Transverse colon (tissue), 4 donors: ENCODE results near the gene DCLK2. TPM values are rescaled to one million over a fixed set of nuclear protein-coding genes. Genes with fewer than 3 reads are reported as not detected.

Source experiments
- DNase-seq: peaks from one replicate; pipeline ENCODE4 v3.0.0-alpha.2; 2019
- H3K27ac ChIP-seq, 4 donors: fragments of 200-600 bp; sonication (generic); 2 replicates each; pipeline ENCODE4 v1.5.1; 2016 to 2018; ENCODE audit warnings: inconsistent platforms in 4 of 4
- H3K27me3 ChIP-seq: fragments of 200-600 bp; sonication (generic); 2 replicates; pipeline ENCODE4 v1.5.1; 2017; ENCODE audit warnings: inconsistent platforms
- H3K36me3 ChIP-seq, 4 donors: fragments of 200-600 bp; sonication (generic); 2 replicates each; pipeline ENCODE4 v1.5.1; 2017 to 2019; ENCODE audit warnings: inconsistent platforms in 4 of 4
- H3K4me1 ChIP-seq, 4 donors: fragments of 200-600 bp; sonication (generic); 2 replicates each; pipeline ENCODE4 v1.5.1; 2017 to 2020; ENCODE audit warnings: inconsistent platforms in 4 of 4
- H3K4me3 ChIP-seq, 4 donors: fragments of 200-600 bp; sonication (generic); 1 replicate in 1 of 4; 2 replicates in 3 of 4; pipeline versions ENCODE4 v1.5.1 to v1.6.1; 2017 to 2019; ENCODE audit warnings: inconsistent platforms in 4 of 4
- H3K9me3 ChIP-seq, 2 donors: fragments of 200-600 bp; sonication (generic); 2 replicates each; pipeline ENCODE4 v1.5.1; 2017 to 2019; ENCODE audit warnings: inconsistent platforms in 2 of 2
- CTCF ChIP-seq, 5 experiments: fragments of 200-600 bp in 3 of 5; fragments of 450-650 bp in 2 of 5; sonication (generic) in 3 of 5; IDR thresholded peaks; 1 replicate in 2 of 5; 2 replicates in 3 of 5; pipeline ENCODE4 v1.5.1; 2016 to 2017; ENCODE audit warnings: antibody characterized with exemption in 5 of 5, inconsistent platforms in 3 of 5, mild to moderate bottlenecking in 2 of 5, moderate library complexity in 1 of 5
- EP300 ChIP-seq: sonication (generic); formaldehyde crosslinking; IDR thresholded peaks from one replicate; pipeline ENCODE4 v1.6.1; 2017; ENCODE audit warnings: antibody characterized with exemption, low read depth
- POLR2A ChIP-seq: fragments of 450-650 bp; IDR thresholded peaks from one replicate; pipeline ENCODE4 v1.6.1; 2016; ENCODE audit warnings: antibody characterized with exemption, mild to moderate bottlenecking, moderate library complexity
- POLR2AphosphoS5 ChIP-seq, 3 donors: sonication (generic); formaldehyde crosslinking; IDR thresholded peaks; one replicate each; pipeline ENCODE4 v1.6.1; 2016; ENCODE audit warnings: antibody characterized with exemption in 3 of 3
- WGBS, 2 donors: methylation state at CpG; one replicate each; pipeline ENCODE4 v1.1.5; 2018; ENCODE audit warnings: low coverage in 1 of 2; 5-methylcytosine and 5-hydroxymethylcytosine counted together
- in situ Hi-C, 4 donors: fragments of 200-750 bp; cut with MboI; loops; one replicate each; pipeline versions ENCODE4 v1.15.0 to v1.15.1; 2017; ENCODE audit warnings: low sequenced_read_pairs in 3 of 4, low pct_ligation_motif_present in 1 of 4, low pct_unique_long_range_greater_than_20kb in 1 of 4
- intact Hi-C: fragments of 100-400 bp; cut with DNase I; formaldehyde crosslinking; loops from one replicate; pipeline ENCODE4 v1.15.1; 2023; ENCODE audit warnings: low total_unique reads
- total RNA-seq, 4 donors: library from RNA; depleted of rRNA; stranded (reverse); fragments of >200 nt; gene quantifications; one replicate each; pipeline ENCODE4 v1.1.0, GENCODE V29; 2016

DCLK2 gene
- total RNA-seq, 4 donors from 2014 or later, result 3.3 to 19.5 (median 7.5) TPM

- Histone ChIP-seq H3K27me3 (no peaks in the 10 kb centered on the region), H3K36me3 (no peaks in the 10 kb centered on the region), H3K4me1 (no peaks in the 10 kb centered on the region), H3K9me3 (no peaks in the 10 kb centered on the region), H3K4me3 (no peak overlapping the region), H3K27ac (no peak overlapping the region)
- in situ Hi-C loops (loop anchor here (10.0 to 25.0 kb wide), 2 partner anchors 199 to 206 kb away; no protein-coding TSS in a partner anchor), intact Hi-C loops (loop anchor here (10.0 kb wide), 1 partner anchor 206 kb away; no protein-coding TSS in a partner anchor)
- no peak for DNase-seq
- TF ChIP-seq CTCF (IDR thresholded peaks at IDR 0.05), result no peak
- no peak for TF ChIP-seq EP300
- TF ChIP-seq POLR2A, result no peak
- no peak for TF ChIP-seq POLR2AphosphoS5 (IDR thresholded peaks at IDR 0.05)
- 95 to 100% methylated on average over 4 to 6 of the region's 6 CpGs for WGBS, 2 donors
These were observed 132.8 kb downstream of the DCLK2 start for GRCh38 chr4:150211016-150211415.

- intact Hi-C loops, result loop anchor here (10.0 kb wide), 1 partner anchor 207 kb away; no protein-coding TSS in a partner anchor
- 74 to 77% methylated on average over 3 to 4 of the region's 4 CpGs for WGBS, 2 donors
These were observed 133.7 kb downstream of the DCLK2 start for GRCh38 chr4:150211799-150212445.

GRCh38 chr4:150212485-150212884 is 134.2 kb downstream of the DCLK2 start:
- Histone ChIP-seq H3K27me3 (no peaks in the 10 kb centered on the region), H3K9me3 (no peaks in the 10 kb centered on the region), H3K4me1 (no peaks in the 10 kb centered on the region), H3K36me3 (no peaks in the 10 kb centered on the region), H3K4me3 (no peak overlapping the region), H3K27ac (no peak overlapping the region)
- in situ Hi-C loops (loop anchor here (10.0 to 25.0 kb wide), 2 partner anchors 200 to 208 kb away; no protein-coding TSS in a partner anchor), intact Hi-C loops (loop anchor here (10.0 kb wide), 1 partner anchor 208 kb away; no protein-coding TSS in a partner anchor)
- DNase-seq, result no peak
- TF ChIP-seq POLR2AphosphoS5 (IDR thresholded peaks at IDR 0.05), result no peak
- TF ChIP-seq CTCF (IDR thresholded peaks at IDR 0.05), result no peak
- TF ChIP-seq POLR2A, result no peak
- no peak for TF ChIP-seq EP300

More at GRCh38 chr4:150211799-150212445, 133.7 kb downstream of the DCLK2 start:
- H3K9me3 ChIP-seq, result no peaks in the 10 kb centered on the region
- H3K4me1 ChIP-seq, result no peaks in the 10 kb centered on the region
- TF ChIP-seq POLR2AphosphoS5 (IDR thresholded peaks at IDR 0.05), result no peak
- no peak for TF ChIP-seq CTCF (IDR thresholded peaks at IDR 0.05)
- no peak for TF ChIP-seq POLR2A
- no peak for TF ChIP-seq EP300
- in situ Hi-C loops, result loop anchor here (10.0 to 25.0 kb wide), 2 partner anchors 200 to 207 kb away; no protein-coding TSS in a partner anchor
- no peaks in the 10 kb centered on the region for H3K36me3 ChIP-seq
- H3K27me3 ChIP-seq, result no peaks in the 10 kb centered on the region
- no peak overlapping the region for H3K4me3 ChIP-seq
- H3K27ac ChIP-seq, result no peak overlapping the region
- no peak for DNase-seq

GRCh38 chr4:150212927-150213326 is 134.7 kb downstream of the DCLK2 start:
- DNase-seq, result no peak
- H3K4me1 ChIP-seq, result no peaks in the 10 kb centered on the region
- in situ Hi-C loops (loop anchor here (10.0 to 25.0 kb wide), 2 partner anchors 201 to 208 kb away; no protein-coding TSS in a partner anchor), intact Hi-C loops (loop anchor here (10.0 kb wide), 1 partner anchor 208 kb away; no protein-coding TSS in a partner anchor)
- 62% methylated on average over 2 of the region's 2 CpGs; no CpG with 5 or more reads in 1 of the 2 donors for WGBS, 2 donors
- TF ChIP-seq POLR2A (no peak), POLR2AphosphoS5 (IDR thresholded peaks at IDR 0.05) (no peak), CTCF (IDR thresholded peaks at IDR 0.05) (no peak), EP300 (no peak)
- H3K36me3 ChIP-seq, result no peaks in the 10 kb centered on the region
- H3K4me3 ChIP-seq, result no peak overlapping the region
- no peaks in the 10 kb centered on the region for H3K27me3 ChIP-seq
- H3K9me3 ChIP-seq, result no peaks in the 10 kb centered on the region
- no peak overlapping the region for H3K27ac ChIP-seq
